Loucy (cell line): ENCODE measurements around the gene SERBP1.
"Not testable (repeated sequence)": the region's sequence is repeated elsewhere in the genome, so short reads cannot be mapped to it uniquely, and the experiment has no call there.

Source experiments
- H2AFZ ChIP-seq: fragments of 200-600 bp; sonication (generic); 2 replicates; pipeline ENCODE4 v1.6.0; 2016; ENCODE audit warnings: antibody characterized with exemption, mild to moderate bottlenecking, low read length, moderate library complexity
- H3F3A ChIP-seq: fragments of 200-600 bp; 2 replicates; pipeline ENCODE4 v1.6.0; 2016; ENCODE audit warnings: antibody characterized with exemption, low read depth, mild to moderate bottlenecking
- H3K27me3 ChIP-seq: fragments of 200-600 bp; sonication (generic); 2 replicates; pipeline ENCODE4 v1.6.1; 2014; ENCODE audit warnings: low read length, mild to moderate bottlenecking; ENCODE audit not compliant: insufficient read depth, poor library complexity, severe bottlenecking
- H3K36me3 ChIP-seq: fragments of 200-600 bp; sonication (generic); 2 replicates; pipeline ENCODE4 v1.6.1; 2016; ENCODE audit warnings: low read length; ENCODE audit not compliant: insufficient read depth
- H3K4me1 ChIP-seq: fragments of 200-600 bp; sonication (generic); 2 replicates; pipeline ENCODE4 v1.5.1; 2014; ENCODE audit warnings: low read length, mild to moderate bottlenecking; ENCODE audit not compliant: insufficient read depth, poor library complexity, severe bottlenecking
- H3K4me2 ChIP-seq: fragments of 200-600 bp; sonication (generic); 2 replicates; pipeline ENCODE4 v1.6.0; 2014; ENCODE audit warnings: antibody characterized with exemption, low read length, low read depth, mild to moderate bottlenecking; ENCODE audit not compliant: poor library complexity, severe bottlenecking
- H3K4me3 ChIP-seq: fragments of 200-600 bp; sonication (generic); 2 replicates; pipeline ENCODE4 v1.5.1; 2014; ENCODE audit warnings: low read length, mild to moderate bottlenecking, mixed read lengths; ENCODE audit not compliant: poor library complexity, severe bottlenecking
- H3K79me2 ChIP-seq: fragments of 200-600 bp; sonication (generic); 2 replicates; pipeline ENCODE4 v1.6.1; 2014; ENCODE audit warnings: low read length; ENCODE audit not compliant: insufficient read depth
- H3K9ac ChIP-seq: fragments of 200-600 bp; sonication (generic); 2 replicates; pipeline ENCODE4 v1.6.0; 2014; ENCODE audit warnings: mild to moderate bottlenecking, low read depth, low read length, moderate library complexity; ENCODE audit not compliant: poor library complexity, severe bottlenecking
- H3K9me2 ChIP-seq: fragments of 200-600 bp; sonication (generic); replicated peaks from 2 replicates; pipeline ENCODE4 v1.6.1; 2016; ENCODE audit warnings: low read depth, low read length, mixed read lengths
- H3K9me3 ChIP-seq: fragments of 200-600 bp; sonication (generic); 2 replicates; pipeline ENCODE4 v1.6.1; 2014; ENCODE audit warnings: mild to moderate bottlenecking, antibody characterized with exemption, low read length, low read depth; ENCODE audit not compliant: insufficient read depth
- H4K20me1 ChIP-seq: fragments of 200-600 bp; sonication (generic); 2 replicates; pipeline ENCODE4 v1.6.0; 2014; ENCODE audit warnings: antibody characterized with exemption, low read length, mild to moderate bottlenecking; ENCODE audit not compliant: insufficient read depth, poor library complexity, severe bottlenecking
- EZH2phosphoT487 ChIP-seq: fragments of 200-600 bp; IDR thresholded peaks from 2 replicates; pipeline ENCODE4 v1.6.1; 2018; ENCODE audit warnings: antibody characterized with exemption, mild to moderate bottlenecking, moderate library complexity, borderline replicate concordance
- TF ChIP-seq, protein P1 (sequence below): fragments of 200-600 bp; sonication (generic); conservative IDR thresholded peaks from 2 replicates; pipeline ENCODE4 v1.5.1; 2014; ENCODE audit warnings: mild to moderate bottlenecking, antibody characterized with exemption, low read length

SERBP1 gene

DNA sequence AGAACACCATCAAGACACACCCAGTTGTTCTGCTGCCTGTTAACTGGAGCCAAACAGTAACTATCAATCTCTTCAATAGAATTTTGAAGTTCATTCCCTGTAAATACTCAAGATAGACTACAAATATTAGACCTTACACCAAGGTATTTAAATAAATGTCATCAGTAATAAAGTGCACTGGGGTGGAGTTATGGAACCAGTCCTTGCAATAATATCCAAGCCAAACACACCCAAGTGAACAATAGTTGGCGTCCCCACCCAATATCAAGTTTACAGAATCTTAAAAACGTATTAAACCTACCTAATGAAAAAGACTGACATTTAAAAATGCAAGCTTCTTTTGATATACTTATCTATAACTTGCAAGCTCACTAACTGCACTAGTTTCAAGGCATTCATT, 2.7 kb downstream of the SERBP1 start:
- peaks cover 69% of the 10 kb centered on the region for H4K20me1 ChIP-seq
- peak overlapping the region; percentile 98 for H3K4me2 ChIP-seq
- peaks cover 78% of the 10 kb centered on the region for H3K79me2 ChIP-seq
- peaks cover 50% of the 10 kb centered on the region for H3K36me3 ChIP-seq
- peaks cover 3% of the 10 kb centered on the region; the same call in 1 of the 2 replicates for H3F3A ChIP-seq
- TF ChIP-seq, protein P1, sequence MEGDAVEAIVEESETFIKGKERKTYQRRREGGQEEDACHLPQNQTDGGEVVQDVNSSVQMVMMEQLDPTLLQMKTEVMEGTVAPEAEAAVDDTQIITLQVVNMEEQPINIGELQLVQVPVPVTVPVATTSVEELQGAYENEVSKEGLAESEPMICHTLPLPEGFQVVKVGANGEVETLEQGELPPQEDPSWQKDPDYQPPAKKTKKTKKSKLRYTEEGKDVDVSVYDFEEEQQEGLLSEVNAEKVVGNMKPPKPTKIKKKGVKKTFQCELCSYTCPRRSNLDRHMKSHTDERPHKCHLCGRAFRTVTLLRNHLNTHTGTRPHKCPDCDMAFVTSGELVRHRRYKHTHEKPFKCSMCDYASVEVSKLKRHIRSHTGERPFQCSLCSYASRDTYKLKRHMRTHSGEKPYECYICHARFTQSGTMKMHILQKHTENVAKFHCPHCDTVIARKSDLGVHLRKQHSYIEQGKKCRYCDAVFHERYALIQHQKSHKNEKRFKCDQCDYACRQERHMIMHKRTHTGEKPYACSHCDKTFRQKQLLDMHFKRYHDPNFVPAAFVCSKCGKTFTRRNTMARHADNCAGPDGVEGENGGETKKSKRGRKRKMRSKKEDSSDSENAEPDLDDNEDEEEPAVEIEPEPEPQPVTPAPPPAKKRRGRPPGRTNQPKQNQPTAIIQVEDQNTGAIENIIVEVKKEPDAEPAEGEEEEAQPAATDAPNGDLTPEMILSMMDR: no peak
- no peak for TF ChIP-seq EZH2phosphoT487
- peaks cover 52% of the 10 kb centered on the region for H3K4me1 ChIP-seq
- H2AFZ ChIP-seq: no peak overlapping the region
- H3K9me2 ChIP-seq: no peaks in the 10 kb centered on the region
- no peaks in the 10 kb centered on the region for H3K9me3 ChIP-seq
- peak overlapping the region; percentile 92 for H3K9ac ChIP-seq
- H3K4me3 ChIP-seq: peak overlapping the region; percentile 94
- peaks cover 9% of the 10 kb centered on the region for H3K27me3 ChIP-seq

DNA sequence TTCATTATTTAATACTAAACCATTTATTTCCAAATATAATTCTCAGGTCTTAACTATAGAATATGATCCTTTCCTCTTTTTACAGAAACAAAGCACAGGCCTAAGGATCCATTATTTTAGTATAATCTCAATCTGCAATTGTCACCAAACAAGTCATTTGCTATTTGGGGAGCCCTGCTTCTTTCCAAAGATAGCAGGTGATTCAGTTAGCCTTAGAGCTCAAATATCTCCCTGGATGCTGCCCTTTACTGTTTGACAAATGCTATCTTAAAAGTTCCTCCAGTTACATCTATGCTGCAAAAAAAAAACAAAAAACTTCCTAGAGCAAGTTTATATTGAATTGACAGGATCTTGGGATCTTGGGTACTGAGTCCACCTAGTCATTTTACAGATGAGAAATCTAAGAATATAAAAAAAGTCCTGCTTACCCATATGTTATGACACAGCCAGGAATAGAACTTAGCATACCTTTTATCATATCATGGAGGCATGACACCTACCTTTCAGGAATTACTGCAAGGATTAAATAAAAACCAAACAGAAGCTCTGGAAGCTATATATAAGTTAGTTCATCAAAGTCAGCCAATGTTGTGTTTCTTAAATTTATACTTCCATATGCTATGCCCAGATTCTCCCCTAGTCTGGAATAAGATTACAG, 9.2 kb downstream of the SERBP1 start:
- H2AFZ ChIP-seq: no peak overlapping the region
- peaks cover 100% of the 10 kb centered on the region for H3K79me2 ChIP-seq
- H3K36me3 ChIP-seq: peaks cover 99% of the 10 kb centered on the region
- H3K9ac ChIP-seq: no peak overlapping the region
- H3F3A ChIP-seq: no peaks in the 10 kb centered on the region
- peak overlapping the region; percentile 56 for H3K4me3 ChIP-seq
- no peaks in the 10 kb centered on the region for H3K9me2 ChIP-seq
- H3K27me3 ChIP-seq: no peaks in the 10 kb centered on the region
- peaks cover 69% of the 10 kb centered on the region for H3K4me1 ChIP-seq
- peaks cover 100% of the 10 kb centered on the region for H4K20me1 ChIP-seq
- no peak for TF ChIP-seq EZH2phosphoT487
- peak overlapping the region; percentile 98 for H3K4me2 ChIP-seq
- H3K9me3 ChIP-seq: no peaks in the 10 kb centered on the region

DNA sequence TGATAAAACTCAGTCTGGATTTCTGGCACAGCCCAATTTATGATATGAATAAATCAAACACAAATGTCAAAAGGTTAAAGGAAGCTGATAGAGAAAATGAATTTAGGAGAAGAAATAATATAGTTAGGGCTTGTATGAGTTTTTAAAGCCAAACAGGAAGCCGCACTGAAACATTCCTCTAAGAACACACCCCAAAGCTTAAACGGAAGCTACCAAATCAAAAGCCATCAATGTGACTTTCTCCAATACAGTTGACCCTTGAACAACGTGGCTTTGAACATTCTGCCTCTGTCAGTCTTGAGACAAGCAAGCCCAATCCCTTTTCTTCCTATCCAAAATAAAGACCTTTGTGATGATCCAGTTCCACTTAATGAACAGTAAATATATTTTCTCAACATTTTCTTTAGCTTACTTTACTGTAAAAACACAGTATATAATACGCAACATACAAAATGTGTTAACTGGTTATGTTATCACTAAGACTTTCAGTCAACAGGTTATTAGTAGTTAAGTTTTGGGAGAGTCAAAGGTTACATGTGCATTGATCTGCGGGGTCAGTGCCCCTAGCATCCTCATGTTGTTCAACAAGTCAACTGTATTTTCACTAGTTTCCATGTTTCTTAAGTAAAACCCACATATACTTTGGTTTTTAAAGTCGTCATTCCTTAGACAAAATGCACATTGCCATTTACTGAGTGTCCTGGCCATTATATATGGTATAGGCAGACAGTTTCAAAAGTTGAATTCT, 11.2 kb downstream of the SERBP1 start:
- Histone ChIP-seq H3K4me3 (peak overlapping the region; percentile 56), H3K9me3 (no peaks in the 10 kb centered on the region), H3K4me2 (peak overlapping the region; percentile 98), H3K79me2 (peaks cover 100% of the 10 kb centered on the region), H3K36me3 (peaks cover 99% of the 10 kb centered on the region), H3K4me1 (peaks cover 64% of the 10 kb centered on the region), H4K20me1 (peaks cover 100% of the 10 kb centered on the region), H3K9me2 (no peaks in the 10 kb centered on the region), H3K27me3 (no peaks in the 10 kb centered on the region), H3F3A (no peaks in the 10 kb centered on the region), H2AFZ (no peak overlapping the region), H3K9ac (no peak overlapping the region)
- TF ChIP-seq, protein P1: no peak
- no peak for TF ChIP-seq EZH2phosphoT487

DNA sequence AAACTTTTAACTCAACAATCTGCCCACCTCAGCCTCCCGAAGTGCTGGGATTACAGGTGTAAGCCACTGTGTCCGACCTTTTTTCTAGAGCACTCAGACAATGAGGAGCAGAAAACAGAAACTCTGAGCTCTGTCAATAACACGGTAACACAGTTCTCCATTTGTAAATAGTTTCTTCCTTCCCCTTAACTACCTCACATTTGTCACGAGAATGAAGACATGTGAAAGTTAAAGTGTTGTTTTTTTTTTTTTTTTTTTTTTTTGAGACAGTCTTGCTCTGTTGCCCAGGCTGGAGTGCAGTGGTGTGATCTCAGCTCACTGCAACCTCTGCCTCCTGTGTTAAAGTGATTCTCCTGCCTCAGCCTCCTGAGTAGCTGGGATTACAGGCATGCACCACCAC, 12.5 kb downstream of the SERBP1 start:
- H3K9me3 ChIP-seq, H3K9me2 ChIP-seq, H3F3A ChIP-seq, H3K9ac ChIP-seq, H3K4me3 ChIP-seq, H3K27me3 ChIP-seq, H2AFZ ChIP-seq: not testable (repeated sequence)
- H4K20me1 ChIP-seq: peaks cover 96% of the 10 kb centered on the region
- H3K36me3 ChIP-seq: peaks cover 99% of the 10 kb centered on the region
- H3K79me2 ChIP-seq: peaks cover 99% of the 10 kb centered on the region
- H3K4me2 ChIP-seq: peak overlapping the region; percentile 98
- H3K4me1 ChIP-seq: peaks cover 59% of the 10 kb centered on the region
